CD4-positive, alpha-beta T cell (primary cell): ENCODE results near the gene NTN1. TPM values are rescaled to one million over a fixed set of nuclear protein-coding genes. Genes with fewer than 3 reads are reported as not detected.

Experiments
- ATAC-seq: fragments of 200-7000 bp; cut with Tn5 transposase; one replicate; pipeline ENCODE4 v1.10.0; 2022; ENCODE audit warnings: mild to moderate bottlenecking; ENCODE audit not compliant: poor library complexity
- CTCF ChIA-PET: fragments of 350-600 bp; sonication (Branson Sonifier 250); formaldehyde crosslinking; loops from one replicate; lab custom pipeline; 2021; ENCODE audit warnings: antibody characterized with exemption, inconsistent platforms; lab: Charles Lee
- POLR2A ChIA-PET: fragments of 350-600 bp; sonication (Branson Sonifier 250); formaldehyde crosslinking; loops from one replicate; lab custom pipeline; 2021; ENCODE audit warnings: antibody characterized with exemption, inconsistent platforms; lab: Charles Lee
- DNase-seq, 14 experiments: peaks; one replicate each; pipeline ENCODE4 v3.0.0-alpha.2; 2013 to 2020; ENCODE audit warnings: mixed read lengths in 2 of 14
- H3K27ac ChIP-seq, 2 donors: one replicate each; pipeline versions ENCODE4 v1.5.1 to v1.7.0; 2013; ENCODE audit warnings: low read length in 2 of 2, low read depth in 1 of 2, mild to moderate bottlenecking in 1 of 2
- H3K27me3 ChIP-seq, 2 experiments: 1 replicate in 1 of 2; 2 replicates in 1 of 2; pipeline versions ENCODE4 v1.6.1 to v1.7.0; 2013; ENCODE audit warnings: low read length in 2 of 2, control low read depth in 1 of 2, mild to moderate bottlenecking in 1 of 2, moderate library complexity in 1 of 2; ENCODE audit not compliant: insufficient read depth in 2 of 2, control insufficient read depth in 1 of 2
- H3K36me3 ChIP-seq: one replicate; pipeline ENCODE4 v1.6.1; 2013; ENCODE audit warnings: low read length, control low read depth; ENCODE audit not compliant: insufficient read depth
- H3K4me1 ChIP-seq: one replicate; pipeline ENCODE4 v1.6.1; 2013; ENCODE audit warnings: low read length, control low read depth; ENCODE audit not compliant: insufficient read depth
- H3K4me3 ChIP-seq: one replicate; pipeline ENCODE4 v1.5.1; 2013; ENCODE audit warnings: mild to moderate bottlenecking, low read length, moderate library complexity
- H3K9me3 ChIP-seq, 2 experiments: 1 replicate in 1 of 2; 2 replicates in 1 of 2; pipeline versions ENCODE4 v1.6.1 to v1.7.0; 2013; ENCODE audit warnings: low read length in 2 of 2, mild to moderate bottlenecking in 2 of 2, control low read depth in 1 of 2, moderate library complexity in 1 of 2; ENCODE audit not compliant: control insufficient read depth in 1 of 2, insufficient read depth in 1 of 2
- H3K27ac Mint-ChIP-seq: one replicate; pipeline ENCODE4 v1.8.0; 2020; ENCODE audit warnings: mixed read lengths
- H3K27me3 Mint-ChIP-seq: one replicate; pipeline ENCODE4 v1.8.0; 2021; ENCODE audit warnings: mixed read lengths
- H3K36me3 Mint-ChIP-seq: one replicate; pipeline ENCODE4 v1.8.0; 2021; ENCODE audit warnings: low read depth, mixed read lengths
- H3K4me1 Mint-ChIP-seq: one replicate; pipeline ENCODE4 v1.8.0; 2021; ENCODE audit warnings: low read depth, mixed read lengths
- H3K4me3 Mint-ChIP-seq: one replicate; pipeline ENCODE4 v1.8.0; 2020; ENCODE audit warnings: mild to moderate bottlenecking, mixed read lengths
- H3K9me3 Mint-ChIP-seq: one replicate; pipeline ENCODE4 v1.8.0; 2020; ENCODE audit warnings: mixed read lengths
- CTCF ChIP-seq: fragments of 200-600 bp; IDR thresholded peaks from one replicate; pipeline ENCODE4 v1.8.0; 2022; ENCODE audit warnings: antibody characterized with exemption, mild to moderate bottlenecking
- intact Hi-C, 2 experiments: fragments of 100-400 bp; cut with DNase I in 1 of 2; cut with micrococcal nuclease in 1 of 2; formaldehyde crosslinking; loops; one replicate each; pipeline versions ENCODE4 v1.15.1 to v1.9.0; 2023 to 2025; cut with DNase I, micrococcal nuclease
- total RNA-seq, 174 experiments: library from RNA in 2 of 174; stranded (reverse) in 2 of 174; gene quantifications; one replicate each; pipeline ENCODE4 v1.2.3 and lab custom pipeline; 2021 to 2026

The NTN1 gene
- total RNA-seq, 2 experiments from 2014 or later: 0.08 to 0.14 TPM

GRCh38 chr17:9110501-9110900 lies 89.2 kb downstream of the NTN1 start:
- Histone ChIP-seq H3K27ac (no peak overlapping the region), H3K4me1 (peaks cover 2% of the 10 kb centered on the region), H3K36me3 (no peaks in the 10 kb centered on the region), H3K27me3 (peaks cover 0 to under 1% of the 10 kb centered on the region in 2 experiments), H3K9me3 (no peaks in the 10 kb centered on the region), H3K4me3 (no peak overlapping the region)
- ATAC-seq: no peak
- POLR2A ChIA-PET: no interaction called here
- intact Hi-C loops: loop anchor here (10.0 kb wide), 1 partner anchor 414 kb away; no protein-coding TSS in a partner anchor
- CTCF ChIA-PET: no interaction called here
- Mint-ChIP-seq H3K27me3 (no peaks in the 10 kb centered on the region), H3K4me1 (no peaks in the 10 kb centered on the region), H3K36me3 (no peaks in the 10 kb centered on the region), H3K9me3 (no peaks in the 10 kb centered on the region), H3K27ac (no peak overlapping the region), H3K4me3 (no peak overlapping the region)
- no peak for DNase-seq
- no peak for TF ChIP-seq CTCF

- Mint-ChIP-seq H3K4me3 (peak overlapping the region; percentile 85), H3K36me3 (no peaks in the 10 kb centered on the region), H3K27me3 (peaks cover 1% of the 10 kb centered on the region), H3K27ac (no peak overlapping the region), H3K4me1 (no peaks in the 10 kb centered on the region), H3K9me3 (no peaks in the 10 kb centered on the region)
- ChIA-PET CTCF (no interaction called here), POLR2A (no interaction called here)
- H3K4me1 ChIP-seq: peaks cover 7% of the 10 kb centered on the region
- H3K36me3 ChIP-seq: no peaks in the 10 kb centered on the region
- intact Hi-C loops: loop anchor here (5.0 to 10.0 kb wide), 2 partner anchors 177 to 409 kb away; no protein-coding TSS in a partner anchor
- no peak overlapping the region for H3K27ac ChIP-seq
- TF ChIP-seq CTCF: peak; percentile 13
- peak; percentile 76 for ATAC-seq
- H3K4me3 ChIP-seq: peak overlapping the region; percentile 35
- no peaks in the 10 kb centered on the region for H3K9me3 ChIP-seq
- H3K27me3 ChIP-seq: peaks cover 0 to 12% of the 10 kb centered on the region in 2 experiments
- peak in 10 of 14 experiments; percentile 10 to 48 (median 26) for DNase-seq
Observed at GRCh38 chr17:9115214-9116191, 94.2 kb downstream of the NTN1 start.

- Mint-ChIP-seq H3K4me3 (peak overlapping the region; percentile 72), H3K27me3 (peaks cover 4% of the 10 kb centered on the region), H3K4me1 (no peaks in the 10 kb centered on the region), H3K27ac (no peak overlapping the region), H3K36me3 (no peaks in the 10 kb centered on the region), H3K9me3 (no peaks in the 10 kb centered on the region)
- Histone ChIP-seq H3K4me1 (peaks cover 7% of the 10 kb centered on the region), H3K4me3 (no peak overlapping the region), H3K27me3 (peaks cover 0 to 12% of the 10 kb centered on the region in 2 experiments), H3K36me3 (no peaks in the 10 kb centered on the region), H3K9me3 (no peaks in the 10 kb centered on the region), H3K27ac (no peak overlapping the region)
- TF ChIP-seq CTCF: no peak
- POLR2A ChIA-PET: no interaction called here
- intact Hi-C loops: loop anchor here (5.0 to 10.0 kb wide), 2 partner anchors 176 to 408 kb away; no protein-coding TSS in a partner anchor
- CTCF ChIA-PET: no interaction called here
- DNase-seq (no peak), ATAC-seq (no peak)
Observed at GRCh38 chr17:9116311-9116835, 95.1 kb downstream of the NTN1 start.
